Panc1 (cell line): Measurements from ENCODE around the gene MAP3K20. TPM values are rescaled to one million over a fixed set of nuclear protein-coding genes. Genes with fewer than 3 reads are reported as not detected.

ENCODE experiments used
- ATAC-seq: fragments of 200-7000 bp; cut with Tn5 transposase; 2 replicates; pipeline ENCODE4 v1.9.1; 2020; ENCODE audit warnings: mild to moderate bottlenecking, moderate library complexity
- BruUV-seq: library from RNA; stranded (reverse); fragments of 400-500 nt; replicated peaks from 2 replicates; lab custom pipeline; 2021; lab: Mats Ljungman, UMichigan
- CTCF ChIA-PET: fragments of 300-600 bp; sonication (Branson Sonifier 250); formaldehyde crosslinking; loops from one replicate; lab custom pipeline; 2022; ENCODE audit warnings: antibody characterized with exemption; lab: Charles Lee
- POLR2A ChIA-PET: fragments of 300-600 bp; sonication (Branson Sonifier 250); formaldehyde crosslinking; loops from one replicate; lab custom pipeline; 2022; ENCODE audit warnings: antibody characterized with exemption; lab: Charles Lee
- DNase-seq: peaks from one replicate; pipeline ENCODE4 v3.0.0-alpha.2; 2010; ENCODE audit warnings: low read depth, low spot score
- H3K27ac ChIP-seq: 2 replicates; pipeline ENCODE4 v1.5.1; 2011; ENCODE audit warnings: mild to moderate bottlenecking, low read length, inconsistent platforms
- H3K27me3 ChIP-seq: fragments of 200-500 bp; sonication (Bioruptor generic); 2 replicates; pipeline ENCODE4 v1.6.0; 2014; ENCODE audit warnings: low read length, inconsistent platforms; ENCODE audit not compliant: control insufficient read depth, insufficient read depth
- H3K36me3 ChIP-seq: fragments of 200-500 bp; sonication (Bioruptor generic); 2 replicates; pipeline ENCODE4 v1.5.1; 2014; ENCODE audit warnings: inconsistent platforms, mild to moderate bottlenecking, low read length, moderate library complexity; ENCODE audit not compliant: control insufficient read depth, insufficient read depth
- H3K4me1 ChIP-seq: 2 replicates; pipeline ENCODE4 v1.5.1; 2011; ENCODE audit warnings: inconsistent platforms, mild to moderate bottlenecking, low read length, moderate library complexity; ENCODE audit not compliant: control insufficient read depth, insufficient read depth
- H3K4me3 ChIP-seq, 2 experiments: 2 replicates each; pipeline ENCODE4 v1.5.1; 2011 to 2012; ENCODE audit warnings: low read depth in 2 of 2, low read length in 2 of 2, mild to moderate bottlenecking in 2 of 2, inconsistent platforms in 1 of 2, moderate library complexity in 1 of 2
- H3K9me3 ChIP-seq: fragments of 200-500 bp; sonication (Bioruptor generic); 2 replicates; pipeline ENCODE4 v1.5.1; 2014; ENCODE audit warnings: low read depth, mild to moderate bottlenecking, inconsistent platforms, low read length, moderate library complexity; ENCODE audit not compliant: control insufficient read depth, insufficient read depth
- POLR2AphosphoS5 ChIP-seq: IDR thresholded peaks from 2 replicates; pipeline ENCODE4 v1.6.1; 2012; ENCODE audit warnings: mild to moderate bottlenecking, low read depth, low read length, moderate library complexity
- SIN3A ChIP-seq: IDR thresholded peaks from 2 replicates; pipeline ENCODE4 v1.6.1; 2012; ENCODE audit warnings: low read depth, mild to moderate bottlenecking, low read length, moderate library complexity, borderline replicate concordance; ENCODE audit not compliant: insufficient read depth
- TCF7L2 ChIP-seq: IDR thresholded peaks from 2 replicates; pipeline ENCODE4 v1.6.1; 2011; ENCODE audit warnings: mild to moderate bottlenecking, low read depth, low read length, inconsistent platforms
- in situ Hi-C: cut with HindIII; loops from 2 replicates; pipeline ENCODE4 v1.10.0; 2016; ENCODE audit warnings: low sequenced_read_pairs, low pct_unique_long_range_greater_than_20kb
- intact Hi-C: fragments of 100-400 bp; cut with micrococcal nuclease; formaldehyde crosslinking; loops from one replicate; pipeline ENCODE4 v1.10.0; 2022; ENCODE audit not compliant: unreplicated experiment
- total RNA-seq: library from RNA; stranded (reverse); gene quantifications from one replicate; pipeline ENCODE4 v1.2.1, GENCODE V29; 2021; ENCODE audit not compliant: unreplicated experiment
- TF ChIP-seq, protein P1 (sequence below): fragments of 450-650 bp; IDR thresholded peaks from 2 replicates; pipeline ENCODE4 v1.5.1; 2017; ENCODE audit warnings: mild to moderate bottlenecking
- TF ChIP-seq, protein P2 (sequence below), 2 experiments: IDR thresholded peaks; 2 replicates each; pipeline ENCODE4 v1.6.1; 2011 to 2012; ENCODE audit warnings: low read depth in 2 of 2, control low read depth in 1 of 2, low read length in 1 of 2, mild to moderate bottlenecking in 1 of 2, moderate library complexity in 1 of 2; ENCODE audit not compliant: insufficient read depth in 1 of 2

The MAP3K20 gene
- total RNA-seq, 1 experiment from 2014 or later, result 121 TPM

DNA sequence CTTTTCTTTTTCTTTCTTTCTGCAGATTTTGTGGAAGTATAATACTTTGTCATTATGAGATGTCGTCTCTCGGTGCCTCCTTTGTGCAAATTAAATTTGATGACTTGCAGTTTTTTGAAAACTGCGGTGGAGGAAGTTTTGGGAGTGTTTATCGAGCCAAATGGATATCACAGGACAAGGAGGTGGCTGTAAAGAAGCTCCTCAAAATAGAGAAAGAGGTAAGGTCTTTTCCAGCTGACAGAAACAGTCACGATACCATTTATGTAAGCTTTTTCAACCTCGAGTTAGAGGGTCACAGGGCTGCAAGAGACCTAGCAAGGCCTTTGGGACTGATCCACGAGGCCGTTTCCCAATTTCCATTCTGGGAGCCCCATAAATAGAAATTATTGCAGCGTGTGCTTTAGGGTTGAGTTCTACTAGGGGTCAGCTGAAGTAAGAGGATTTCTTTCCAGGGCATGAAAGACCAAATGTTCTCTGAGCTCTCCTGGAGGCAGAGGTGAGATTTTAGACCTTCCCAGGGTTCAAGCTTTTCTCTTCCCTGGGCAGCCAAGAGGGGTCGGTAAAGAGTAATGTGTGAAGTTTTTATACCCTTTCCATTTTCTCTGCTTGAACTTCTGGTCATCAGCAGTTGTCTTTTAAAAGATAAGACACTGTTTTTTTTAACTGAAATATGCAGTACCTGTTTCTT, 15.5 kb downstream of the MAP3K20 start:
- TSS peak; percentile 49 for BruUV-seq
- H3K27ac ChIP-seq, result peak overlapping the region; percentile 100
- 0 out of 2 replicates have a peak, but pooled peaks have one; percentile 26 for ATAC-seq

DNA sequence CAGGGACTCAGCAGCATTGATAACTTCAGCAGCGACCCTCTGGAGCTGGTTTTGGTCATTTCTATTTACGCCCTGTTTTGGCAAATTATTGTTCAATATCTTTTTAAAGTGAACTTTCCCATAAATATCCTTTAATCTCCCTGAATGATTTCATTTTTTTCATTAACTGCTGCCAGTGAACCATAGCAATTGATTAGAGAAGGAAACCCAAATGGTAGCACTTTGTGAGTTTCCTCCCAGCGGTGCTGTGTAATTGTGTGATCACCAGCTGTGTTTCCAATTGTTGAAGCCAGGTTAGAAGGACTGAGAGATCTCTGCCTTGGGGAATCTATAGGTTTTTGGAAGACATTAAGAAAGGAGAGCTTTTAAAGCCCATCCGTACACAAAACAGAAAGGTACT, 16.3 kb downstream of the MAP3K20 start:
- Histone ChIP-seq H3K36me3 (peaks cover 21% of the 10 kb centered on the region; the same call in 1 of the 2 replicates), H3K4me3 (peak overlapping the region; percentile 3 to 32), H3K9me3 (no peaks in the 10 kb centered on the region), H3K27ac (peak overlapping the region; percentile 100), H3K4me1 (peaks cover 70% of the 10 kb centered on the region), H3K27me3 (no peaks in the 10 kb centered on the region)
- ChIA-PET CTCF (interaction anchor here (1.0 to 1.9 kb wide), 5 partner anchors 13 to 119 kb away, joined by 3 to 13 read pairs (median 5); no protein-coding TSS in a partner anchor), POLR2A (interaction anchor here (0.6 to 1.1 kb wide), 3 partner anchors 12 to 44 kb away, joined by 3 to 5 read pairs (median 4); no protein-coding TSS in a partner anchor)
- BruUV-seq, result no TSS peak
- intact Hi-C loops (loop anchor here (5.0 kb wide), 2 partner anchors 70 to 120 kb away; no protein-coding TSS in a partner anchor), in situ Hi-C loops (no loop called here)
- no peak for ATAC-seq
- no peak for DNase-seq
- TF ChIP-seq TCF7L2, result no peak
- TF ChIP-seq, protein P1, sequence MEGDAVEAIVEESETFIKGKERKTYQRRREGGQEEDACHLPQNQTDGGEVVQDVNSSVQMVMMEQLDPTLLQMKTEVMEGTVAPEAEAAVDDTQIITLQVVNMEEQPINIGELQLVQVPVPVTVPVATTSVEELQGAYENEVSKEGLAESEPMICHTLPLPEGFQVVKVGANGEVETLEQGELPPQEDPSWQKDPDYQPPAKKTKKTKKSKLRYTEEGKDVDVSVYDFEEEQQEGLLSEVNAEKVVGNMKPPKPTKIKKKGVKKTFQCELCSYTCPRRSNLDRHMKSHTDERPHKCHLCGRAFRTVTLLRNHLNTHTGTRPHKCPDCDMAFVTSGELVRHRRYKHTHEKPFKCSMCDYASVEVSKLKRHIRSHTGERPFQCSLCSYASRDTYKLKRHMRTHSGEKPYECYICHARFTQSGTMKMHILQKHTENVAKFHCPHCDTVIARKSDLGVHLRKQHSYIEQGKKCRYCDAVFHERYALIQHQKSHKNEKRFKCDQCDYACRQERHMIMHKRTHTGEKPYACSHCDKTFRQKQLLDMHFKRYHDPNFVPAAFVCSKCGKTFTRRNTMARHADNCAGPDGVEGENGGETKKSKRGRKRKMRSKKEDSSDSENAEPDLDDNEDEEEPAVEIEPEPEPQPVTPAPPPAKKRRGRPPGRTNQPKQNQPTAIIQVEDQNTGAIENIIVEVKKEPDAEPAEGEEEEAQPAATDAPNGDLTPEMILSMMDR, result no peak
- no peak for TF ChIP-seq SIN3A
- TF ChIP-seq POLR2AphosphoS5, result no peak
- TF ChIP-seq, protein P2, sequence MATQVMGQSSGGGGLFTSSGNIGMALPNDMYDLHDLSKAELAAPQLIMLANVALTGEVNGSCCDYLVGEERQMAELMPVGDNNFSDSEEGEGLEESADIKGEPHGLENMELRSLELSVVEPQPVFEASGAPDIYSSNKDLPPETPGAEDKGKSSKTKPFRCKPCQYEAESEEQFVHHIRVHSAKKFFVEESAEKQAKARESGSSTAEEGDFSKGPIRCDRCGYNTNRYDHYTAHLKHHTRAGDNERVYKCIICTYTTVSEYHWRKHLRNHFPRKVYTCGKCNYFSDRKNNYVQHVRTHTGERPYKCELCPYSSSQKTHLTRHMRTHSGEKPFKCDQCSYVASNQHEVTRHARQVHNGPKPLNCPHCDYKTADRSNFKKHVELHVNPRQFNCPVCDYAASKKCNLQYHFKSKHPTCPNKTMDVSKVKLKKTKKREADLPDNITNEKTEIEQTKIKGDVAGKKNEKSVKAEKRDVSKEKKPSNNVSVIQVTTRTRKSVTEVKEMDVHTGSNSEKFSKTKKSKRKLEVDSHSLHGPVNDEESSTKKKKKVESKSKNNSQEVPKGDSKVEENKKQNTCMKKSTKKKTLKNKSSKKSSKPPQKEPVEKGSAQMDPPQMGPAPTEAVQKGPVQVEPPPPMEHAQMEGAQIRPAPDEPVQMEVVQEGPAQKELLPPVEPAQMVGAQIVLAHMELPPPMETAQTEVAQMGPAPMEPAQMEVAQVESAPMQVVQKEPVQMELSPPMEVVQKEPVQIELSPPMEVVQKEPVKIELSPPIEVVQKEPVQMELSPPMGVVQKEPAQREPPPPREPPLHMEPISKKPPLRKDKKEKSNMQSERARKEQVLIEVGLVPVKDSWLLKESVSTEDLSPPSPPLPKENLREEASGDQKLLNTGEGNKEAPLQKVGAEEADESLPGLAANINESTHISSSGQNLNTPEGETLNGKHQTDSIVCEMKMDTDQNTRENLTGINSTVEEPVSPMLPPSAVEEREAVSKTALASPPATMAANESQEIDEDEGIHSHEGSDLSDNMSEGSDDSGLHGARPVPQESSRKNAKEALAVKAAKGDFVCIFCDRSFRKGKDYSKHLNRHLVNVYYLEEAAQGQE (IDR thresholded peaks at IDR 0.05; ENCODE audit: insufficient read depth in 1 of 2, low read depth in 2 of 2, low read length in 1 of 2), result no peak

More for the DNA sequence above, 15.5 kb downstream of the MAP3K20 start:
- intact Hi-C loops (loop anchor here (5.0 kb wide), 2 partner anchors 71 to 121 kb away; no protein-coding TSS in a partner anchor), in situ Hi-C loops (no loop called here)
- ChIA-PET POLR2A (interaction anchor here (0.6 to 1.7 kb wide), 3 partner anchors 11 to 43 kb away, joined by 4 to 10 read pairs (median 5); no protein-coding TSS in a partner anchor), CTCF (interaction anchor here (0.6 to 1.9 kb wide), 9 partner anchors 12 to 306 kb away, joined by 3 to 13 read pairs (median 3); no protein-coding TSS in a partner anchor)
- Histone ChIP-seq H3K9me3 (no peaks in the 10 kb centered on the region), H3K27me3 (no peaks in the 10 kb centered on the region), H3K4me1 (peaks cover 78% of the 10 kb centered on the region), H3K36me3 (peaks cover 21% of the 10 kb centered on the region; the same call in 1 of the 2 replicates), H3K4me3 (peak overlapping the region; percentile 11 to 32)
- no peak for DNase-seq
- no peak for TF ChIP-seq SIN3A
- TF ChIP-seq, protein P1, result peak; percentile 87
